Measurements from ENCODE around the gene KIF21B.

- no peak for TF ChIP-seq CTCF (IDR thresholded peaks at IDR 0.05)
- TF ChIP-seq EP300 (IDR thresholded peaks at IDR 0.05; ENCODE audit: low read depth) = no peak
- TF ChIP-seq POLR2A (IDR thresholded peaks at IDR 0.05) = no peak
- no peak for TF ChIP-seq POLR2AphosphoS5 (IDR thresholded peaks at IDR 0.05)
Measured at GRCh38 chr1:201038186-201038876, 14.8 kb upstream of the KIF21B start.
